ENCODE results near the gene WRAP73.

Gene WRAP73, protein sequence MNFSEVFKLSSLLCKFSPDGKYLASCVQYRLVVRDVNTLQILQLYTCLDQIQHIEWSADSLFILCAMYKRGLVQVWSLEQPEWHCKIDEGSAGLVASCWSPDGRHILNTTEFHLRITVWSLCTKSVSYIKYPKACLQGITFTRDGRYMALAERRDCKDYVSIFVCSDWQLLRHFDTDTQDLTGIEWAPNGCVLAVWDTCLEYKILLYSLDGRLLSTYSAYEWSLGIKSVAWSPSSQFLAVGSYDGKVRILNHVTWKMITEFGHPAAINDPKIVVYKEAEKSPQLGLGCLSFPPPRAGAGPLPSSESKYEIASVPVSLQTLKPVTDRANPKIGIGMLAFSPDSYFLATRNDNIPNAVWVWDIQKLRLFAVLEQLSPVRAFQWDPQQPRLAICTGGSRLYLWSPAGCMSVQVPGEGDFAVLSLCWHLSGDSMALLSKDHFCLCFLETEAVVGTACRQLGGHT

DNA sequence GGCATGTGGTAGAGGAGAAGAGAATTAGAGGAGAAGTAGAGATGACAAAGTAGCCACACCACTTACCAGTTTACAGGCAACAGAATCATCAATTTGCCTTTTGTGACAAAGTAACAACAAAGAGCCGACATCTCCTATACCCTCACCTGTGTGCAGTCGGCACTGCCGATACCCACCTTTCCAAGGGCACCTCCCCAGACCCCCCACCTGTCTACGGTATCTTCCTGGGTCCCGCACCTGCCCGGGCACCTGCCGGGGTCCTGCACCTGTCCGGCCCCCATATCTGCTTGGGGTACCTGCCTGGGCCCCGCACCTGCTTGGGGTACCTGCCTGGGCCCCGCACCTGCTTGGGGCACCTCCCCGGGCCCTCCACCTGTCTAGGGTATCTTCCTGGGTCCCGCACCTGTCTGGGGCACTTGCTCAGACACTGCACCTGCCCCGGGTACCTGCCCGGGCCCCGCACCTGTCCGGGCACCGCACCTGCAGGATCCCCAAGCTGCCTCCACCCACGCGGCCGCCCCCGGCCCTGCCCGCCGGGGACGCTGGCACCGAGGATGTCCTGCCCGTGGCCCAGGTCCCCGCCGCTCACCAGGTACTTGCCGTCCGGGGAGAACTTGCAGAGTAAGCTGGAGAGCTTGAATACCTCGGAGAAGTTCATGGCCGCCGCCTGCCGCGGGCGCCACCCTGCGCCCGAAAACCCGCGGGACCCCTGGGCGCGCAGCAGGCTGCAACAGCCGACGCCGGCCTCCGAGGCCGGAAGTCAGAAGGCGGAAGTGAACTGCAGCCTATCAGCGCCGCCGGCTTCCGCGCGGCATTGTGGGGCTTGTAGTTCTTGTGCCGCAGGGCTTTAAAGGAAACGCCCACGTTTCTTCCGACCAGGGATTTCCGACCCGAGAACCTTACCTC is at the start of gene WRAP73:
TSS of gene WRAP73 (minus strand) at position 762 of the 906 bp plus-strand sequence. CDS start at position 658, 104 bp downstream.
- TF ChIP-seq, protein P1, sequence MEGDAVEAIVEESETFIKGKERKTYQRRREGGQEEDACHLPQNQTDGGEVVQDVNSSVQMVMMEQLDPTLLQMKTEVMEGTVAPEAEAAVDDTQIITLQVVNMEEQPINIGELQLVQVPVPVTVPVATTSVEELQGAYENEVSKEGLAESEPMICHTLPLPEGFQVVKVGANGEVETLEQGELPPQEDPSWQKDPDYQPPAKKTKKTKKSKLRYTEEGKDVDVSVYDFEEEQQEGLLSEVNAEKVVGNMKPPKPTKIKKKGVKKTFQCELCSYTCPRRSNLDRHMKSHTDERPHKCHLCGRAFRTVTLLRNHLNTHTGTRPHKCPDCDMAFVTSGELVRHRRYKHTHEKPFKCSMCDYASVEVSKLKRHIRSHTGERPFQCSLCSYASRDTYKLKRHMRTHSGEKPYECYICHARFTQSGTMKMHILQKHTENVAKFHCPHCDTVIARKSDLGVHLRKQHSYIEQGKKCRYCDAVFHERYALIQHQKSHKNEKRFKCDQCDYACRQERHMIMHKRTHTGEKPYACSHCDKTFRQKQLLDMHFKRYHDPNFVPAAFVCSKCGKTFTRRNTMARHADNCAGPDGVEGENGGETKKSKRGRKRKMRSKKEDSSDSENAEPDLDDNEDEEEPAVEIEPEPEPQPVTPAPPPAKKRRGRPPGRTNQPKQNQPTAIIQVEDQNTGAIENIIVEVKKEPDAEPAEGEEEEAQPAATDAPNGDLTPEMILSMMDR (IDR thresholded peaks at IDR 0.05; ENCODE audit: extremely low read depth, missing control alignments): peak; percentile 26
- peak; percentile 98 for DNase-seq (ENCODE audit: low spot score)

DNA sequence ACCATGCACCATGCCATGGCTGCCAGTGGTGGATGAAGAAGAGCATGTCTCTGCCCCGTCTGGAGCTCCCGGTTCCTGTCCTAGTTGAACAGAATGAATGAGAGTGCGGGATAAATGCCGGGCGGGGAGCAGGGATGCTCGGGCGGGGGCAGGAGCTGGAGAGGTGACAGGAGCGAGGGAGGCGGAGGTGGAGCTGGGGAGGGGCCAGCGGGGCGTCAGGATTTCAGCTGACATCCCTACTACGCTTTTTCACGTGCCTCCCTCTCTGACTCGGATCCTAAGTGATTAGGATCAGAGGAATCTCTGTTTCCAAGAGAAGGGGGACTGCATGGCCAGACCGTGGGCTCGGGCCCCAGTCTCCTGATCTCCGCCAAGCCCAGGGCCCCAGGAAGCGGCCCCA is 49.7 kb upstream of the WRAP73 start:
- TF ChIP-seq, protein P1 (IDR thresholded peaks at IDR 0.05; ENCODE audit: extremely low read depth, missing control alignments): no peak
- DNase-seq (ENCODE audit: low spot score): no peak

DNA sequence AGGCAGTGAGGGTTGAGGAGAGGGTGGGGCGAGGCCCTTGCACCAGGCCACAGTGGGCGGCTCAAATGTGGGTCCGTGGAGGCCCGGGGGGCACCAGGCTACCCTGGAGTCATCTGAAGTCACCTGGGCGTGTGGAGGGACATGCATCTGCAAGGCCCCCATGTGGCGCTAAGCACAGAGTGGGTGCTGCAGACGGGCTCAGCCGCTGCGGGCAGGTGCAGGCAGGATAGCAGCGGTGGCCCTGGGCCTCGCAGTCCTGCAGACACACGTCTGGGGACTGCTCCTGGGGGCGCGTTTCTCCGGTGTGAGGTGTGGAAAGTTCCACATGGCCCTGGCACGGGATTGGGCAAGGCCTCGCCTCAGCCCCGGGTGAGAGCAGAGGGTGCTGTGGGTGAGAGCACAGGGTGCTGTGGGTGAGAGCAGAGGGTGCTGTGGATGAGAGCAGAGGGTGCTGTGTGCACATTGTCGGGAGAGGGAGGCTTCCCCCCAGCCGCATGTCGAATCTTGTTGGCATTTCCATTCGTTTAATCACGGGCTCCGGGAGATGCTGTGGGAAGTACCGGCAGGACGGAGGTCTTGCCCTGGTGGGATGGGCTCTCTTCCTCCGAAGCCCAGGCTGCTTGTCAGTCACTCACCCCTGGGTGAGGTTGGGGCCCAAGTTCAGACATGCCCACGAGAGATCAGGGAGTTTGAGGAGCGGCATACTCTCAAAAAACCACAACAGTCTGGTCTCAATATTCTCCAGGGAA is 48.9 kb upstream of the WRAP73 start:
- DNase-seq (ENCODE audit: low spot score): no peak

DNA sequence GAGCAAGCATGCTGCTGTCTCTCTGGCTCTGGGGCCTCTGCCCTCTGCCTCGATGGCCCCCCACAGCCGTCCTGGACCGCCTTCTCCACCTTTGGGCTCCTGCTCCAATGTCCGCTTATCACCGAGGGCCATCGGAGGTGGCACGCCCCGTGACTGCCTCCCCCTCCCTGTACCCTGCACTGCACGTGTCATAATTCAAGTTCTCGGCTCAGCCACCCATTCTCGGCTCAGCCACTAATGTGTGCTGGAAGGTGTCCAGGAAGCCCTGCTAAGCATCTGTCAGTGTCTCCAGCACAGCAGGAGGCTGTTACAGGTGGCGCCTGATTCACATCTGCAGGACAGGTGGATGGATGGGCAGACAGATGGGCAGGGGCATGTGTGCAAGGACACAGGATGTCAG is 47.9 kb upstream of the WRAP73 start:
- TF ChIP-seq, protein P1 (IDR thresholded peaks at IDR 0.05; ENCODE audit: extremely low read depth, missing control alignments): no peak
- DNase-seq (ENCODE audit: low spot score): no peak

More for the DNA sequence above, 48.9 kb upstream of the WRAP73 start:
- TF ChIP-seq, protein P1 (IDR thresholded peaks at IDR 0.05; ENCODE audit: extremely low read depth, missing control alignments): no peak

DNA sequence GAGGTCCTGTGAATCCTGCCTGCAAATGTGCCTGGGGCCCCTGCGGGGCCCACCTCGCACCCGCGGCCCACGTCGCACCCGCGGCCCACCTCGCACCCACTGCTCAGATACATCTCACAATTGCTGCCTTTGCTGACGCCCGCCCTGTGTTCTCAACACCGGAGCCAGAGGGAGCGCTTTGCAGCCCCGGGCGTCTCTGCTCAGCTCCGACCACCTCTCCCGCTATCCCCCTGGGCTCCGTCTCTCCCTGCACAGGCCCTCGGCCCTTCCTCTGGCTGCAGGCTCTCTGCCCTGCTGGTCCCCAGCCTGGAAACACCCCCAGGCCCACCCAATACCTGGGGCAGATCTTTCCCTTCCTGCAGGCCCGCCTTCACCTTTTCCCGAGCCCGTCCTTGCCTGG is 47.2 kb upstream of the WRAP73 start:
- TF ChIP-seq, protein P1 (IDR thresholded peaks at IDR 0.05; ENCODE audit: extremely low read depth, missing control alignments): no peak

DNA sequence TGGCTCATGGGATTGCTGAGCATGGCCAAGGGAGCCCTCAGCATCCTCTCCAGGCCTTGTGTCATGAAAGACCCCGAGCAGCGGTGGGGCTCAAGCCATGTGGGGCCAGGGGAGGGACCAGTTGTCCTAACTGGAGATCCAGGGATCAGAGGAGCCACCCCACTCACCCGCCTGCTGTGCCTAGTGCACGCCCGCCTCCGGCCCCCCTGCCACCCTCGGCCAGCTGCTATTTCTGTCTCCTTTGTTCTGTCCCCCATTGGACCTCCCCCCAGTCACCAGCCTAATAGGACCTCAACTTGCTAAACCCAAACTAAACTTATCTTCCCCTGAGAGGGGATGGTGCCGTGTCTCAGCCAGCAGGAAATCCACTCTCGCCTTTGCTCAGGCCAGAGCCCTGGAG is 46.8 kb upstream of the WRAP73 start:
- no peak for DNase-seq (ENCODE audit: low spot score)
- TF ChIP-seq, protein P1 (IDR thresholded peaks at IDR 0.05; ENCODE audit: extremely low read depth, missing control alignments): no peak

More for the DNA sequence above, 47.2 kb upstream of the WRAP73 start:
- no peak for DNase-seq (ENCODE audit: low spot score)
